CD4-positive, CD25-positive, alpha-beta regulatory T cell (primary cell): ENCODE measurements around the gene CXCL8. TPM values are rescaled to one million over a fixed set of nuclear protein-coding genes. Genes with fewer than 3 reads are reported as not detected.
"Not testable (repeated sequence)": the region's sequence is repeated elsewhere in the genome, so short reads cannot be mapped to it uniquely, and the experiment has no call there.

ENCODE experiments used
- ATAC-seq, 2 donors: fragments of 150-1000 bp; cut with Tn5 transposase; one replicate each; pipeline ENCODE4 v1.10.0; 2021; ENCODE audit warnings: low read depth in 2 of 2, moderate number of reproducible peaks in 2 of 2, moderate library complexity in 1 of 2
- DNase-seq, 3 donors: peaks; one replicate each; pipeline versions ENCODE4 v3.0.0 to v3.0.0-alpha.2; 2012 to 2022; ENCODE audit warnings: mixed read lengths in 1 of 3
- H3K27ac ChIP-seq: one replicate; pipeline ENCODE4 v1.7.0; 2013; ENCODE audit warnings: mild to moderate bottlenecking, low read length; ENCODE audit not compliant: insufficient read depth, poor library complexity, severe bottlenecking
- H3K27me3 ChIP-seq: one replicate; pipeline ENCODE4 v1.7.0; 2013; ENCODE audit warnings: low read length; ENCODE audit not compliant: control insufficient read depth, insufficient read depth
- H3K36me3 ChIP-seq: one replicate; pipeline ENCODE4 v1.7.0; 2013; ENCODE audit warnings: mild to moderate bottlenecking, low read length, moderate library complexity; ENCODE audit not compliant: control insufficient read depth, insufficient read depth
- H3K4me1 ChIP-seq: 2 replicates; pipeline ENCODE4 v1.7.0; 2013; ENCODE audit warnings: mild to moderate bottlenecking, low read length; ENCODE audit not compliant: insufficient read depth, control insufficient read depth, poor library complexity, severe bottlenecking
- H3K4me3 ChIP-seq: one replicate; pipeline ENCODE4 v1.7.0; 2013; ENCODE audit warnings: low read depth, mild to moderate bottlenecking, low read length, moderate library complexity
- H3K9me3 ChIP-seq, 2 experiments: 1 replicate in 1 of 2; 2 replicates in 1 of 2; pipeline ENCODE4 v1.7.0; 2013; ENCODE audit warnings: low read length in 2 of 2, mild to moderate bottlenecking in 1 of 2, moderate library complexity in 1 of 2; ENCODE audit not compliant: control insufficient read depth in 2 of 2
- H3K27ac Mint-ChIP-seq, 3 donors: one replicate each; pipeline ENCODE4 v1.8.0; 2020 to 2022; ENCODE audit warnings: mild to moderate bottlenecking in 3 of 3, mixed read lengths in 3 of 3, moderate library complexity in 2 of 3
- H3K27me3 Mint-ChIP-seq: one replicate; pipeline ENCODE4 v1.8.0; 2022; ENCODE audit warnings: mild to moderate bottlenecking, mixed read lengths
- H3K36me3 Mint-ChIP-seq: one replicate; pipeline ENCODE4 v1.8.0; 2020; ENCODE audit warnings: mixed read lengths
- H3K4me1 Mint-ChIP-seq, 4 donors: one replicate each; pipeline ENCODE4 v1.8.0; 2020 to 2022; ENCODE audit warnings: mixed read lengths in 4 of 4, mild to moderate bottlenecking in 1 of 4
- H3K4me3 Mint-ChIP-seq, 4 donors: one replicate each; pipeline ENCODE4 v1.8.0; 2020 to 2022; ENCODE audit warnings: mild to moderate bottlenecking in 4 of 4, mixed read lengths in 4 of 4, moderate library complexity in 3 of 4
- H3K9me3 Mint-ChIP-seq, 7 donors: one replicate each; pipeline ENCODE4 v1.8.0; 2020 to 2022; ENCODE audit warnings: mixed read lengths in 7 of 7, mild to moderate bottlenecking in 3 of 7, moderate library complexity in 2 of 7
- polyA plus RNA-seq, 4 donors: library from polyadenylated mRNA; unstranded; fragments of 300-500 nt; fragmentation: Illumina TruSeq; gene quantifications; one replicate each; pipeline ENCODE4 v1.2.3, GENCODE V29; 2021
- total RNA-seq: library from RNA; stranded (reverse); gene quantifications from one replicate; pipeline ENCODE4 v1.2.3, GENCODE V29; 2022

Gene CXCL8
- total and polyA plus RNA-seq, 5 donors from 2014 or later = 0.14 to 0.52 (median 0.31) TPM; not detected in 2

DNA sequence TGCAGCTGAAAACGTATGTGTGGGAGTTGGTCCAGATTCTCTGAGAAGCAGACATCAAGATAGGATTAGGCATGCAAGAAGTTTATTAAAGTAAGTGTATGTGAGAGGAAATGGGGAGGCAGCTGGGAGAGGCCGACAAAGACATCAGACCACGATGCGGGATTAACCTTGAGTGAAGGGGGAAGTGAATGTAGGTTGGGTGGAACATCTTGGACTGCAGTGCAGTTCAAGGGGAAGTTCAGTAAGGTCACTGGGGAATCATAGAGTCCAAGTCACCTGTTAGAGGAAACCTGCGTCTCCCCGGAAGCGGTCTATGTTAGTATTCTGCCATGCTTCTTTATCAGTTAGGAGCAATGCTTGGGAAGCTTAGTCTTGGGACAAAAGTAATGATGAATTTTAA, 22.0 kb downstream of the CXCL8 start:
- ATAC-seq = no peak
- H3K36me3 ChIP-seq = no peaks in the 10 kb centered on the region
- no peak overlapping the region for H3K27ac ChIP-seq
- no peaks in the 10 kb centered on the region for H3K4me1 ChIP-seq
- no peaks in the 10 kb centered on the region for H3K27me3 Mint-ChIP-seq
- no peak for DNase-seq
- H3K36me3 Mint-ChIP-seq = no peaks in the 10 kb centered on the region
- no peaks in the 10 kb centered on the region for H3K4me1 Mint-ChIP-seq
- no peaks in the 10 kb centered on the region for H3K9me3 ChIP-seq
- H3K27ac Mint-ChIP-seq = peak overlapping the region in 1 of 3 donors; percentile 0
- no peak overlapping the region for H3K4me3 ChIP-seq
- no peak overlapping the region for H3K4me3 Mint-ChIP-seq
- no peaks in the 10 kb centered on the region for H3K27me3 ChIP-seq
- H3K9me3 Mint-ChIP-seq = peaks cover 0 to 5% (median 0%) of the 10 kb centered on the region in 7 donors

DNA sequence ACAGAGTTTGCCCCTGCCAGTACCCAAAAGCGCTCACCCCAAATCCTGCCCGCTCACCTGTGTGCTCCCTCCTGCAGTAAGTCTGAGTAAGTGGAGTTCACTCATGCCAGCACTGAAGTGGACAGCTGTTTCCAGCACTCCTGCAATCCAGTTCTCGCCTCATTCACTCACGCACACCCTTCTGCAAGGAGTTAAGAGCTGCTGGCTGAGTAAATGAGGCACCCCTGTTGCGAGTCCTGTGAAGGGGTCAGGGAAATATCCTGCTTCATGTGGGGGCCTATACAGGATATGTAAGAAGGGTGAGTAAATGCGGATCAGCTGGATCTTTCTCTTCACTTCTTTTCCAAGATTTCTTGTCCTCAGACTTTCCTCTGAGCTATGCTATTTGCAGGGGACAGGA, 23.5 kb downstream of the CXCL8 start:
- H3K27me3 ChIP-seq = no peaks in the 10 kb centered on the region
- H3K36me3 ChIP-seq = no peaks in the 10 kb centered on the region
- Mint-ChIP-seq H3K27ac (no peak overlapping the region), H3K9me3 (peaks cover 0 to 5% (median 0%) of the 10 kb centered on the region in 7 donors), H3K36me3 (no peaks in the 10 kb centered on the region), H3K27me3 (no peaks in the 10 kb centered on the region), H3K4me3 (no peak overlapping the region), H3K4me1 (no peaks in the 10 kb centered on the region)
- H3K27ac ChIP-seq = no peak overlapping the region
- no peak overlapping the region for H3K4me3 ChIP-seq
- no peaks in the 10 kb centered on the region for H3K4me1 ChIP-seq
- no peaks in the 10 kb centered on the region for H3K9me3 ChIP-seq
- ATAC-seq (no peak), DNase-seq (no peak)

DNA sequence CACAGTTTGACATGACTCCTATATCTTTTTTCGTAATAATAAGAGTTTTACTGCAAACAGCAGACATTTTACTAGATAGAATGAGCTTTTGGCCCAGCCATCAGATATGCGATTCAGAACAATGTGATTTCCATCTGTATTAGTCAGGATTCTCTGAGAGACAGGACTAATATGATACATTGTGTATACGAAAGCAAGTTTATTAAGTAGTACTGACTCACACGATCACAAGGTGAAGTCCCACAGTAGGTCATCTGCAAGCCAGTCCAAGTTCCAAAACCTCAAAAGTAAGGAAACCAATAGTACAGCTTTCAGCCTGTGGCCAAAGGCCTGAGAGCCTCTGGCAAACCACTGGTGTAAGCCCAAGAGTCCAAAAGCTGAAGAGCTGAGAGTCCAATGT, 24.1 kb downstream of the CXCL8 start:
- no peaks in the 10 kb centered on the region for H3K4me1 Mint-ChIP-seq
- ATAC-seq (no peak), DNase-seq (no peak)
- Histone ChIP-seq H3K4me3 (no peak overlapping the region), H3K27me3 (no peaks in the 10 kb centered on the region), H3K27ac (no peak overlapping the region), H3K36me3 (no peaks in the 10 kb centered on the region), H3K9me3 (no peaks in the 10 kb centered on the region), H3K4me1 (no peaks in the 10 kb centered on the region)
- no peaks in the 10 kb centered on the region for H3K36me3 Mint-ChIP-seq
- H3K27me3 Mint-ChIP-seq = no peaks in the 10 kb centered on the region
- peaks cover 0 to 9% (median 0%) of the 10 kb centered on the region in 7 donors for H3K9me3 Mint-ChIP-seq
- H3K27ac Mint-ChIP-seq = no peak overlapping the region
- H3K4me3 Mint-ChIP-seq = no peak overlapping the region

DNA sequence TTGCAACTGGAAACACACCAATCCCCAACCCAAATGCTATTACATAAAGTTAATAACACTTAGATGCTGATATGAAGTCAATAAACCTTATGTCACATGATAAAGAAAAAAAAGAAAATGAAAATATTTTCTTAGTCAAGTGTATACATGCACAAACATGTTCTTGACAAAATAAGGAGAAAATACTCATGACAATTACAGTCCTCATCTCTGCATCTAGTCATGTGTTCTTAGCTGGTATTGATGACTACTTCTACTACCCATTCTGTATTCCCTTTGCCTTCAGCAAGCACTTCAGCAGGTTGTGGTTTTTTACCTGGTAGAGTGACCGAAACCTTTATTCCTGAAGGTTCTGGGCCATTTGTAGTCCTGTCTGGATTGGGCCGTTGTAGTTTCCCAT, 24.9 kb downstream of the CXCL8 start:
- H3K9me3 Mint-ChIP-seq = peaks cover 0 to 9% (median 0%) of the 10 kb centered on the region in 7 donors
- no peaks in the 10 kb centered on the region for H3K27me3 ChIP-seq
- ATAC-seq = no peak

DNA sequence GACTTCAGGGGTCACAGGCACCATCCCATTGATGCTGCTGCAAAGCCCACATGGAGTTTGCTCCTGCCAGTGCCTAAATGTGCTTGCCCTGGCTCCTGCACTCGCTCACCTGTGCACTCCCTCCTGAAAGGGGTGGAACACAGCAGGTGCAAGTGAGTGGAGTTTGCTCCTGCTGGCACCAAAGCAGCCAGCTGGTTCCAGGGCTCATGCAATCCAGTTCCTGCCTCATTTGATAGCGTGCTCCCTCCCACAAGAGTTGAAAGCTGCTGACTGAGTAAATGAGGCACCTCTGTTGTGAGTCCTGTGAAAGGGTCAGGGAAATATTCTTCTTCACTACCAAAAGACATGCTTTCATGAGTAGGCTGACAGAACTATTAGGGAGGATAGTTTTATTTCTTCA, 30.5 kb downstream of the CXCL8 start:
- H3K4me1 Mint-ChIP-seq = no peaks in the 10 kb centered on the region
- no peaks in the 10 kb centered on the region for H3K4me1 ChIP-seq
- H3K27ac Mint-ChIP-seq = no peak overlapping the region
- H3K27ac ChIP-seq = no peak overlapping the region
- no peak overlapping the region for H3K4me3 Mint-ChIP-seq
- H3K27me3 ChIP-seq = no peaks in the 10 kb centered on the region
- H3K9me3 Mint-ChIP-seq = peaks cover 0 to 9% (median 0%) of the 10 kb centered on the region in 7 donors
- H3K36me3 ChIP-seq = no peaks in the 10 kb centered on the region
- ATAC-seq (no peak), DNase-seq (no peak)
- H3K27me3 Mint-ChIP-seq = no peaks in the 10 kb centered on the region
- no peak overlapping the region for H3K4me3 ChIP-seq
- H3K36me3 Mint-ChIP-seq = no peaks in the 10 kb centered on the region
- no peaks in the 10 kb centered on the region for H3K9me3 ChIP-seq

More for the DNA sequence above, 24.9 kb downstream of the CXCL8 start:
- H3K9me3 ChIP-seq = no peaks in the 10 kb centered on the region
- no peak overlapping the region for H3K27ac Mint-ChIP-seq
- H3K27me3 Mint-ChIP-seq = no peaks in the 10 kb centered on the region
- no peak for DNase-seq
- no peak overlapping the region for H3K27ac ChIP-seq
- H3K4me1 Mint-ChIP-seq = no peaks in the 10 kb centered on the region
- no peaks in the 10 kb centered on the region for H3K36me3 ChIP-seq
- no peaks in the 10 kb centered on the region for H3K4me1 ChIP-seq
- H3K4me3 Mint-ChIP-seq = no peak overlapping the region
- H3K4me3 ChIP-seq = no peak overlapping the region
- no peaks in the 10 kb centered on the region for H3K36me3 Mint-ChIP-seq

DNA sequence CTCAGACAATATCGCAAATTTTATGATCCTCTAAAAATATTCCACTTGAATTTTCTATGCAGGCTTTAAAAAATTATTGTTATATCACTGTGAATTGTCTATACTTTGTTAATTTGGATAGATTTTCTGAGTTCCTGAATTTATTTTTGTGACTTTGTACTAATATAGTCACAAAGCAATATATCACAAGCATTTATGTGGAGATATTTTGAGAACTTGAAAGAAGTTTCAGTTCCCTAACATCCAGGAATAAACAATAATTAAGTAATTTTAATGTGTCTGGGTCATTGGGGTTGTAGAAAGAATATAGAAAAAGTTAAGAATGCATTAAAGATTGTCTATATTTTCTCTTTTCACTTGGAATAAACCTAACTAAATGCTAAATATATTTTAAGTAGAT, 32.0 kb downstream of the CXCL8 start:
- Histone ChIP-seq H3K27me3 (no peaks in the 10 kb centered on the region), H3K9me3 (no peaks in the 10 kb centered on the region), H3K4me3 (no peak overlapping the region), H3K4me1 (no peaks in the 10 kb centered on the region), H3K27ac (no peak overlapping the region), H3K36me3 (no peaks in the 10 kb centered on the region)
- Mint-ChIP-seq H3K27ac (no peak overlapping the region), H3K4me3 (no peak overlapping the region), H3K4me1 (no peaks in the 10 kb centered on the region), H3K9me3 (peaks cover 0 to 5% (median 0%) of the 10 kb centered on the region in 7 donors), H3K36me3 (no peaks in the 10 kb centered on the region), H3K27me3 (no peaks in the 10 kb centered on the region)
- ATAC-seq (no peak), DNase-seq (no peak)

DNA sequence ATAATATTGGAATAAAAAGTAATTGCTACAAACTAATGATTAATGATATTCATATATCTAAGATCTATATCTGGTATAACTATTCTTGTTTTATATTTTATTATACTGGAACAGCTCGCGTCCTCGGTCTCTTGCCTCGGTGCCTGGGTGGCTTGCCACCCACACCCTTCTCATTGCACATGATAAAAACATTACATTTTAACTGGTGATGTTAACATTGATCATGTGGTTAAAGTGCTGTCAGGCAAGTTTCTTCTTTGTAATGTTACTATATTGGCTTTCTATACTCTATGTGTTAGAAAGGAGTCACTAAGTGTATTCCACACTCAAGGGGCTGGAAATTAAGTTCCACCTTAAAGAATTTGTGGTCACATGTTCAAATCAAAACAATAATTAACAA, 34.0 kb downstream of the CXCL8 start:
- not testable (repeated sequence) for H3K4me3 Mint-ChIP-seq, H3K9me3 Mint-ChIP-seq

DNA sequence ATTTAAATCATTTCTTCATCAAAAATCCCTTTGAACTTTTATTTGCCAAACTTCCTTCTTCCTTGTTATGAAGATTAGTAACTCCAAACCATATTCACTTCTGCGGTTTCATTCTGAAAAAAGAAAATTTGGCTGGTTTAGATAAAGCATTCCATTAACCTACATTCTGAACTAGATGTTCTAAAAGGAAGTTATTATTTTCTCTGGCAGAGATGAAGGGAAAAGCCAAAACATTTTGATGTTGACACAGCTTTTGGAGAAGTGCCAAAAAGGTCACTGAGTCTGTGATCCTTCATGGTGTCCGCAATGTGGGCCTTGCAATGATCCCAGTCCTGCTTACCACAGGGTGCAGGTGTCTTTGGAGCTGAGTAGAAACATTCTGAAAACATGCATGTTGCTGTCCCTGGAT, 36.0 kb downstream of the CXCL8 start:
- Histone ChIP-seq H3K36me3 (no peaks in the 10 kb centered on the region), H3K27ac (no peak overlapping the region), H3K27me3 (no peaks in the 10 kb centered on the region), H3K9me3 (no peaks in the 10 kb centered on the region), H3K4me3 (no peak overlapping the region), H3K4me1 (no peaks in the 10 kb centered on the region)
- Mint-ChIP-seq H3K36me3 (no peaks in the 10 kb centered on the region), H3K27ac (no peak overlapping the region), H3K9me3 (peaks cover 0 to 3% (median 0%) of the 10 kb centered on the region in 7 donors), H3K27me3 (no peaks in the 10 kb centered on the region), H3K4me3 (no peak overlapping the region), H3K4me1 (no peaks in the 10 kb centered on the region)
- ATAC-seq (no peak), DNase-seq (no peak)

More for the DNA sequence above, 34.0 kb downstream of the CXCL8 start:
- not testable (repeated sequence) for H3K4me3 ChIP-seq, H3K4me1 ChIP-seq, H3K9me3 ChIP-seq, H3K4me1 Mint-ChIP-seq, DNase-seq, H3K27ac ChIP-seq, H3K27me3 ChIP-seq, H3K27ac Mint-ChIP-seq, ATAC-seq, H3K36me3 Mint-ChIP-seq, H3K36me3 ChIP-seq, H3K27me3 Mint-ChIP-seq
